ENCODE results near the gene CREB3L4.

CREB3L4 gene

GRCh38 chr1:153938996-153939395 lies 28.7 kb upstream of the CREB3L4 start:
- no peak for DNase-seq

GRCh38 chr1:153939476-153939875 lies 28.2 kb upstream of the CREB3L4 start:
- DNase-seq = no peak

- no peak for DNase-seq
Measured at GRCh38 chr1:153940756-153941155, 26.9 kb upstream of the CREB3L4 start.

GRCh38 chr1:153941826-153942725 lies 25.6 kb upstream of the CREB3L4 start:
- DNase-seq = no peak

- no peak for DNase-seq
Measured at GRCh38 chr1:153942766-153943549, 24.7 kb upstream of the CREB3L4 start.

GRCh38 chr1:153944005-153944826 lies 23.5 kb upstream of the CREB3L4 start:
- peak; percentile 85 for DNase-seq

GRCh38 chr1:153944827-153945117 lies 22.9 kb upstream of the CREB3L4 start:
- no peak for DNase-seq

GRCh38 chr1:153945131-153945794 lies 22.4 kb upstream of the CREB3L4 start:
- peak; percentile 88 for DNase-seq

- DNase-seq = peak; percentile 98
Measured at GRCh38 chr1:153945795-153946621, 21.7 kb upstream of the CREB3L4 start.

GRCh38 chr1:153946622-153947241 lies 21.0 kb upstream of the CREB3L4 start, which contains the start of gene DENND4B:
DENND4B (minus strand) TSS chr1:153946718; CDS start chr1:153944374, 2,344 bp downstream.
- DNase-seq = peak; percentile 90

GRCh38 chr1:153951183-153951582 lies 16.5 kb upstream of the CREB3L4 start:
- DNase-seq = no peak

GRCh38 chr1:153951801-153952200 lies 15.9 kb upstream of the CREB3L4 start:
- DNase-seq = no peak

GRCh38 chr1:153953859-153954365 lies 13.8 kb upstream of the CREB3L4 start:
- no peak for DNase-seq

GRCh38 chr1:153954826-153955225 lies 12.9 kb upstream of the CREB3L4 start:
- DNase-seq = no peak

- DNase-seq = no peak
Measured at GRCh38 chr1:153956997-153957715, 10.5 kb upstream of the CREB3L4 start.

- peak; percentile 31 for DNase-seq
Measured at GRCh38 chr1:153957744-153958110, 10.0 kb upstream of the CREB3L4 start.

GRCh38 chr1:153958111-153958960 lies 9.4 kb upstream of the CREB3L4 start, which contains the start of gene CRTC2:
CRTC2 (minus strand) TSS chr1:153958612; CDS start chr1:153958497, 115 bp downstream.
- DNase-seq = peak; percentile 97

GRCh38 chr1:153958961-153959260 lies 8.8 kb upstream of the CREB3L4 start:
- no peak for DNase-seq

- no peak for DNase-seq
Measured at GRCh38 chr1:153959454-153959853, 8.2 kb upstream of the CREB3L4 start.

Measured in suppressor macrophage treated with lipopolysaccharide for 4 hours (primary cell).